Amniotic stem cell (primary cell): ENCODE data around the gene ABLIM1.

Source experiments
- DNase-seq: peaks from one replicate; lab custom pipeline; 2025; lab: John Stamatoyannopoulos, UW

The ABLIM1 gene

GRCh38 chr10:114487815-114488536 is 170.1 kb downstream of the ABLIM1 start:
- DNase-seq = no peak

- DNase-seq = no peak
Measured at GRCh38 chr10:114486938-114487814, 170.9 kb downstream of the ABLIM1 start.

GRCh38 chr10:114485696-114486400 is 172.2 kb downstream of the ABLIM1 start:
- DNase-seq = no peak

- no peak for DNase-seq
Measured at GRCh38 chr10:114483575-114483974, 174.5 kb downstream of the ABLIM1 start.

GRCh38 chr10:114482480-114483304 is 175.4 kb downstream of the ABLIM1 start:
- DNase-seq = no peak

GRCh38 chr10:114481055-114481454 is 177.0 kb downstream of the ABLIM1 start:
- no peak for DNase-seq

GRCh38 chr10:114479836-114480235 is 178.2 kb downstream of the ABLIM1 start:
- no peak for DNase-seq

- DNase-seq = no peak
Measured at GRCh38 chr10:114479307-114479706, 178.8 kb downstream of the ABLIM1 start.

- no peak for DNase-seq
Measured at GRCh38 chr10:114478281-114478680, 179.8 kb downstream of the ABLIM1 start.

GRCh38 chr10:114477285-114477684 is 180.8 kb downstream of the ABLIM1 start:
- DNase-seq = no peak

- no peak for DNase-seq
Measured at GRCh38 chr10:114474989-114475388, 183.1 kb downstream of the ABLIM1 start.

- DNase-seq = no peak
Measured at GRCh38 chr10:114473776-114474175, 184.3 kb downstream of the ABLIM1 start.

GRCh38 chr10:114472877-114473253 is 185.2 kb downstream of the ABLIM1 start:
- no peak for DNase-seq

GRCh38 chr10:114471906-114472876 is 185.9 kb downstream of the ABLIM1 start:
- DNase-seq = no peak

GRCh38 chr10:114470956-114471905 is 186.8 kb downstream of the ABLIM1 start:
- DNase-seq = peak; percentile 61

GRCh38 chr10:114470361-114470760 is 187.7 kb downstream of the ABLIM1 start:
- DNase-seq = no peak

GRCh38 chr10:114458955-114459354 is 199.1 kb downstream of the ABLIM1 start:
- no peak for DNase-seq

GRCh38 chr10:114458216-114458920 is 199.7 kb downstream of the ABLIM1 start:
- no peak for DNase-seq

GRCh38 chr10:114453576-114453975 is 204.5 kb downstream of the ABLIM1 start:
- no peak for DNase-seq
